CD4-positive, alpha-beta T cell treated with Interleukin-21 for 1 hour (primary cell): ENCODE measurements around the gene EVX1.

Experiments used
- DNase-seq: peaks from one replicate; pipeline ENCODE4 v3.0.0-alpha.2; 2020

The EVX1 gene

GRCh38 chr7:27235387-27236311 lies 7.0 kb upstream of the EVX1 start:
- no peak for DNase-seq

DNA sequence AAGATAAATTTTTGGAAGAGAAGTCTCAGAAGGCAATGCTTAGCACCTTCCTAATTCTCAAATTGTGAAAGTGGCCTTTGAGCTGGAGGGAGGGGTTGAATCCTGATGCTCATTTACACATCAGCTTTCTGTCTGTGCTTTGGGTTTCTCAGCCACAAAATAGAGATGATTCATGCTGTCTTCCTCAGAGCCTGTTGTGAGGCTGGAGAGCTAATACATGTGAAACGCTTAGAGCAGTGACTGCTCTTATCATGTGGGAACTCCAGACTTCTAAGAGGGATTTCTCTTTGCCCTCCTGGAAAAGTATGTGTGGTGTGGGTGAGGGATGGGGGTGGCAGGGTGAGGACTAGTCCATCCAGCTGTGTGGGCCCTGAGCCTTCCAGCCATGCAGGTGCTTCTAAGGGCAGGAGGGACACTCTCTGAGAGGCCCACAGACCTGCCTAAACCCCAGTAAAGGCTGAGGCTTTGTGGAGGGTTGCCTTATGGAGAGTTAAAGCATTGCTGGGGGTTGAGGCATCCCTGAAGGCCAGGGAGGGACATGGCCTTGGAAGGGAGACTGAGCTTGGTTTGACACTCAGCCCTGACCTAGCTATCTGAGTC lies 4.8 kb upstream of the EVX1 start:
- DNase-seq: no peak

GRCh38 chr7:27238979-27239386 lies 3.6 kb upstream of the EVX1 start:
- DNase-seq: no peak

DNA sequence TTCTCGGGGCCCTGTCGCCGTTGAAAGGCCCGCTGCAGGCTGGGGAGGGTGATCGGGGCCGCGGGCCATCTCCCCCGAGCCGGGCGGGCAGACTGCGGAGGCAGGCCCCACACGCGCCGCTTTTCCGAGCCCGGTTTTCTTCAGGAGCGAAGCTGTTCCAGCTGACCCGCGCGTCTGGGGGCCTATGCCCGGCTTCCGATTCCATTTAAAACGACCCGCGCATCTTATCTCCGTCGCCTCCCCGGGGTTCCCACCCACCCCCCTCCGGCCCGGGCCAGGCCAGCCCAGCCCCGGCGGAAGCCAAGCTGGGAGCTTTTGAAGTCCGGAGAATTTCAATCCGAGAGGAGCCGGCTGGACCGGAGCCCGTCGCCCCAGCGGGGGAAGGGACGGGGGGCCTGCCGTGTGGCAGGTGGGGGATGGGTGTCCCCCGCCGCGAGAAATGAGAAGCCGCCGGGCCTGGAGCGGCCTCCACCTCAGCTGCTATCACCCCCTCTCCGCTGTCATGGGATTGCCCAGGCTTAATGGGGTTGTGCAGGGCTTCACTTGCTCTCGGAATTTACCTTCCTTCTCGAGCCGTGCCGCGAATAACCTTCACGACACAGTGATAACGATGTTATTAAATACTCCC lies 3.1 kb upstream of the EVX1 start:
- DNase-seq: no peak

- no peak for DNase-seq
Measured at GRCh38 chr7:27240015-27240731, 2.4 kb upstream of the EVX1 start.

DNA sequence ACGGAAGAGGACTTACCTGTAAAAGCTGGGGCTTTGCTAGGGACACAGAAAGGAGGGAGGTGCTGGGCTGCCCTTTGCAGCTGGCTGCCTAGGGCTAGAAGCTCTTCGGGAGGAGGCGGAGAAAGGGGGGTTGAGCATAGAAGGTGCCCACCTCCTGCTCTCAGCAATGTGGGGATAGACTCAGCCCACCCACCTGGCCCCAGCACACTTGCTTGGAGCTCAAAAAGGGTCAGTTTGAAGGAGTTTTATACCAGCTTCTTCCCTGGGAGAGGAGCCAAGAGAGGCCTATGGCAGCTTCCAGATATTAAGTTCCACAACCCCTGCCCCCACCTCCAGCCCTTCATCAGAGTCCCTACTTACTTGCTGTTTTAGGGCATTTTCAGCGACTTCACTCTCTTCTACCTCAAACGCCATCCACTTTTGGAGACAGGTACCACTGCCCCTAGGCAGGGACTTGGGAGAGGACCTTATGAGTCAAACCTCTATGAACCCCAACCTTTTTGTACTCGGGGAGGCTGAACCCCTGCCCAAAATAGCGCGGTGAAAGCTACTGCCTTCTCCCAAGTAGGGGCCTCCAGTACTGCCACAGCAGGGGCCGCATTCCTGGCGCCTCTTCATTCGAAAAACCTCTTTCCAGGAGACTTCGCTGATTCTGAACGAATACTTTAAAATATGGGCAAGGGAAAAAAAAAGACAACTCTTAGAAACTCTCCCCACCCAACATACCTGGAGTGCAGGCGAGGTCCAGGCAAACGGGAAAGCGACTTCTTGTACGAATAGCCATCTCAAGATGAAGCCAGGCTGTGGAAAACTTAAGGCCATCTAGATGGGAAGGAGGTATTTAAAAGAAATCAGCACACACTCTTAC lies 1.2 kb upstream of the EVX1 start:
- DNase-seq: no peak

DNA sequence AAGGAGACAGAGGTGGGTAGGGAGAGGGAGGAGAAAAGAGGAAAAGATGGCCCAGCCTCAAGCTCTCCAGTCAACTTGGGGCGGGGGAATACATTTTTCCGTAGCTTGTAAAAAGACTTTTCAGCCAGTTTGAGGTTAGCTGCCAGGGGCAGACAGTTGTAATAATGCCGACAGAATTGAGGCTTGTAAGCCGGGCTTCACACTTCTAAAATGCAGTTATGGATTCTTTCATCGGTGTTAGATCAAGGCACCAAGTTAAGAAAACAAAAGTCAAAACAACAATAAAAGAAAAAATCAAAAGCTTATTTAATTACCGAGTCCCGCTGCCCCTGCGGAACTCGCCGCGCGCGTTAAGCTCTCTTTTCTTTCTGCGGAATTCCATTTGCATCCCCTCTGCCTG lies 448 bp upstream of the EVX1 start:
- no peak for DNase-seq

- no peak for DNase-seq
Measured at GRCh38 chr7:27243340-27244163, 950 bp downstream of the EVX1 start.

DNA sequence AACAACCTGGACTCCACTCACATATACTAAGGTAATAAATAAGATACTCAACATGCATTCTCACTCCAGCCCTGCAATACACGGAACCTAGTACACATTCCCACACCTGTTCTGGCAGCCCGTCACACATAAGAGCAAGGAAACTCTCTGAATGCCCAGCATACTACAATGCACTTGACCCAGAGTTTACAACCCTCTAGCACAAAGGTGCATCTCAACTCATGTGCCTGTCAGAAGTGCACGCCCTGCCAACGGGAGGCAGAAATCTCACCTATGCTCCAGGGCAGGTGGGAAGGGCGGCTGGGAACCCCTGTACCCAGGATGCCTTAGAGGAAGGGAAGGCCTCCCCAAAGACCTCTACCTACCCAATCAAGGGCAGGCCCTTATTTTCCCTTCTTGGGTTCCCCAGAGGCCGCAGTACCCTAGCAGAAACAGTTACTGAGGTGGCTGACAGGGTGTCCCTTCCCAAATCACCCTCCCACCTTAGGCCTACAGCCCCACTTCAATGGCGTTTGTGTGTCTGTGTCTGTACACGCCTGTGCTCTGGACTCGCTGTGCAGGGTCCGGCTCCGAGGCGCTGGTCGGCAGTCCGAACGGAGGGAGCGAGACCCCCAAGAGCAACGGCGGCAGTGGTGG lies 2.0 kb downstream of the EVX1 start:
- DNase-seq: no peak

DNA sequence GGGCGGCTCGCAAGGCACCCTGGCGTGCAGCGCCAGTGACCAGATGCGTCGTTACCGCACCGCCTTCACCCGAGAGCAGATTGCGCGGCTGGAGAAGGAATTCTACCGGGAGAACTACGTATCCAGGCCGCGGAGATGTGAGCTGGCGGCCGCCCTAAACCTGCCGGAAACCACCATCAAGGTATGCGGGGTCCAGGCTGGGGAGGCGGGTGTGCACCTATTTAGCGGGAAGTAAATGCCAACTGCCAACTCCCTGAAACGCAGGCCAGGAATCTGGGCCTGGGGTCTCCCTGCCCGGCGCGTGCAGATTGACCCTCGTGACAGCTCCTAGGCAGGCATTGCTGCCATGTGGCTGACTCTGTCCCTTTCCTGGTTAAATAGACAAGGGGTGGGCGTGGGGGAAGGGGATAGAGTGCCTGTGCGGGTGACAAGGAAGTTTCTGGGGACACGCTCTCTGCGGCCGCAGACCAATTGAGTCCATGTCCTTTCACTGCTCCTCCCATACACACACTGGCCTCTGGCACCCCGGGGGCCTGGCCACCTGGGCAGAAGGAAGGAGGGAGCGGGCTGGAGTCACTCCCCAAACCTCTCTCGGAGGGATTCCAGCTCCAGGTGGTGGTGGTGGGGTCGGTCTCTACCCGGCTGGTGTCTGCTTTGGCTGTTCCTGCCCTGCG lies 2.7 kb downstream of the EVX1 start:
- DNase-seq: no peak

DNA sequence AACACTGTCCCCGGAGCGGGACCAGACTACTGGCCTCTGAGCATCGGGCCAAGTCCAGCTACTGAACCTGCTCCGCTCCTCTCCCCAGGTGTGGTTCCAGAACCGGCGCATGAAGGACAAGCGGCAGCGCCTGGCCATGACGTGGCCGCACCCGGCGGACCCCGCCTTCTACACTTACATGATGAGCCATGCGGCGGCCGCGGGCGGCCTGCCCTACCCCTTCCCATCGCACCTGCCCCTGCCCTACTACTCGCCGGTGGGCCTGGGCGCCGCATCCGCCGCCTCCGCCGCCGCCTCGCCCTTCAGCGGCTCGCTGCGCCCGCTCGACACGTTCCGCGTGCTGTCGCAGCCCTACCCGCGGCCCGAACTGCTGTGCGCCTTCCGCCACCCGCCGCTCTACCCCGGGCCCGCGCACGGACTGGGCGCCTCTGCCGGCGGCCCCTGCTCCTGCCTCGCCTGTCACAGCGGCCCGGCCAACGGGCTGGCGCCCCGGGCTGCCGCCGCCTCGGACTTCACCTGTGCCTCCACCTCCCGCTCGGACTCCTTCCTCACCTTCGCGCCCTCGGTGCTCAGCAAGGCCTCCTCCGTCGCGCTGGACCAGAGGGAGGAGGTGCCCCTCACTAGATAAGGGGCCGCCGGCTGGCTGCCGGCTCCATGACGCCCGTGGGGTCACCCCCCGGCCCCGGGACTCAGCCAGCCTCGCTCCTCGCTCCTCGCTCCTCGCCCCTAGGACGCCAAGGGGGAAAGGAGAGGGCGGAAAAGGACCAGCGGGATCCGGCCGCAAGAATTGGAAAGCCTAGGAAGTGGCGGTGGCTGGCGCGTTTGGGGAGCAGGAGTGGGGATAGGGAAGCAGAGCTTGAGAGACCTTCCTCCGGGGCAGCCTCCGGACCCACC lies 3.4 kb downstream of the EVX1 start:
- DNase-seq: no peak

GRCh38 chr7:27247000-27247399 lies 4.4 kb downstream of the EVX1 start:
- DNase-seq: no peak

DNA sequence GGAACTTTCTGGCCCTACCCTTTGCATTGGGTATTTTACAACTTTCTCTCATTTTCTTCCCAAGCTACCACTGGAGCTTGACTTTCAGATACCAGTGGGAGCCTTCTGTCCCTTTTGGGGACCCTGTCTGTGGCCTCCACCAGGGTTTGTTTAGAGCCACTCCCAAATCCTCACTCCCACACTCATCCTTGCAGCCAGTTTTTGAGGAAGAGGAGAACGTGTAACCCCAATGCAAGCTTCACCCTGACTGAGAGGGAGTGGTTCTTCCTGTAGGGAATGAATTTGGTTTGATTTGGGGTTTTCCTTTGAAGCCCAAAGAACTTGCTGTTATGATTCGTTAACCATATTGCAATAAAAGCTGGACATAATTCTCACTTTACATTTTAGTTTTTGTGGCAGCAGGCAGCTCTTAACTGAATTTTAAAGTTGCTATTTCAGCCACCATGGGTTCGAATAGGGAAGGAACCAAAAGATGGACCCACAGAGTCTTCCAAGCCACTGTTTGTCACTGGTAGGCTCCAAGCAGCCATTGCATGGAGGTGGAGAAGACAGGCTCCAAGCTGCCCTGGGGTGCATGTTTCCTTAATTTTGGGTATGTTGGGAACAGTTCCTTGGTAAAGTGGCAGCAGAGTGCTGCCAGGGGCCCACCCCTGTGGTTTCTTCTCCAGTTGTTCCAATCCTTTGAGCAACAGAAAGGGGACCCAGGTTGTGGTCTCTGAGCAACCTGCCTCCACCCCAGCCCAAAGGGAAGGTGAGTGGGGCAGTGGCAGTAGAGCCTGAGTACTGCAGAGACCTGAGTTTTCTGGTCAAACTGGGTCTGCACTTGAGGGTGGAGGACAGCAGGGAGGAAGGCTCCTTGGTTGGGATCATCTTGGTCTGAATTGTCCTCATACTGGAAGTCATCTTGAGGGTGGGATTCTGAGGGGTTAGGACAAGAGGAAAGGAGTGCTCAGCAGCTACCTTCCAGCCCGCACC lies 5.1 kb downstream of the EVX1 start:
- DNase-seq: no peak

DNA sequence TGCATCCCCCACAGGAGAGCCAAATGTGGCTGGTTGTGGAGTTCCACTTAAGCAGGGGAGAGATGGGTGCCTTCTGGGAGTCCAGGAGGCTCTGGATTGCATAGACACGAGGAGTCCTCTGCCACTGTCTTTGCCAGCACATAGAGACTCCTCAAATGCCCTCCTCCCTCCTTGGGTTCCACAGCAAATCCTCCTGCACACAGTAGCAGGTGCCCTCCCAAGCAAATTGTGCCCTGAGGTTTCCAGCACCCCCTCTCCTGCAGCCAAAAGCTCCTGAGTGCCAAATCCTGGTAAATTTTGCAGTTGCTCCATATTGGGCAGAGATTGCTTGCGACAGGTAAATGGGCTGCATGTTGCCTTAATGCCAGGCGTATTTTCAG lies 5.8 kb downstream of the EVX1 start:
- DNase-seq: no peak

DNA sequence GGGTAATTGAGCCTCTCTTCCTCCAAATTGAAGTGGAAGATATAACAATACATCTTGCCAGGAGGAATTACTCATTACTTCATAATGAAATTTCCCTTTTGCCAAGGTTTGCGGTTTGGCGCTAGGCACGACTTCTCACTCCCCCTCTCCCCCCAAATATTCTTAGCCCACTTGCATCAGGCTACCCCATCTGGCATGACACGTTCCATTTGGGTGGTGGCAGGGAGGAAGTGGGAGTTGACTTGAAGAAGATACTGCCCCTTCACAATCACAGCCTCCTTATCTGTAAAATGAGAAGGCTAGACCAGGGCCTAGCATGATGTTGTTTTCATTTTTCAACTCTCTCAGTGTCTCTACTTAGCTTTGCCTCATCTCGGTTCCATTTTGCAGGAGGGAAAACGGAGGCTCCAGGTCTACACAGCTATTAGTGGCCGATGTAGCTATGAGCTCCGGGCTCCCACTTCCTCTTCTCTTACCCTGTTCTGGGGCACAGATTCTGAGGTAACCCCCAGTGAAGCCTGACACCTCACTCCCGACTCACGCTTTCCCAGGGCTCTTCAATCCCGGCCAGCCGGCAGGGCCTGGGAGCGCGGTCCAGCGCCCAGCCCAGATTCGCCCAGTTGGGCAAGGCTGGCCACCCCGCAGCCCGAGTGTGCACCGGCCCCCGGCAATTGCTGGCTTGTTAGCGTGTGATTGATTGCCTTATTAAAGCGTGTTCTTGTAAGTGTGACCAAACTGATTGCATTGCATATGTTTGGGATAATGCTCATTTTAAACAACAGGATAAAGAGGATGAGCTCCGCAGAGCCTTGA lies 6.5 kb downstream of the EVX1 start:
- no peak for DNase-seq

GRCh38 chr7:27249724-27250556 lies 7.3 kb downstream of the EVX1 start:
- no peak for DNase-seq
